ENCODE data around the gene TRIML2. TPM values are rescaled to one million over a fixed set of nuclear protein-coding genes. Genes with fewer than 3 reads are reported as not detected.

TRIML2 gene
- total and polyA plus RNA-seq, 9 of the 15 experiments (the other 6 are each of a cell fraction or from before 2014, with no cell fraction given): 0.03 to 0.16 TPM; not detected in 7

DNA sequence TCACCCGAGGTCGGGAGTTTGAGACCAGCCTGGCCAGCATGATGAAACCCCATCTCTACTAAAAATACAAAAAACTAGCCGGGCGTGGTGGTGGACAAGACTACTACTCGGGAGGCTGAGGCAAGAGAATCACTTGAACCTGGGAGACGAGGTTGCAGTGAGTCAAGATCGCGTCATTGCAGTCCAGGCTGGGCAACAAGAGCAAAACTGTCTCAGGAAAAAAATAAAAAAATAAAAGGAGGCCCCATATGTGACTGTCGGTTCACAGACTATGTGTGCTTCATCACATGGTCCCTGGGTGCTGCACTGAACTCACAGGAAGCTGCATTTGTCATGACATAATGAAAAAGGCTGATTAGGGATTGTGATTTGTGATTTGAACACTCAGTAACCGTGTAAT, 36.2 kb upstream of the TRIML2 start:
- Histone ChIP-seq H3K9me1 (ENCODE audit: control insufficient read depth, insufficient read depth, low read length) (no peaks in the 10 kb centered on the region), H3K79me2 (ENCODE audit: control insufficient read depth, insufficient read depth, low read length) (no peaks in the 10 kb centered on the region), H3K4me1 (replicated peaks in 1 of 2; ENCODE audit: control insufficient read depth in 2 of 2, insufficient read depth in 2 of 2, low read length in 2 of 2) (no peaks in the 10 kb centered on the region), H3K9ac (ENCODE audit: insufficient read depth in 1 of 2, low read depth in 2 of 2, low read length in 2 of 2) (no peak overlapping the region), H3K27ac (ENCODE audit: extremely low read depth, low read depth, low read length) (no peak overlapping the region), H4K20me1 (replicated peaks; ENCODE audit: control insufficient read depth, insufficient read depth, low read length) (no peaks in the 10 kb centered on the region), H3K9me3 (replicated peaks; ENCODE audit: control insufficient read depth, insufficient read depth, low read depth, low read length) (no peaks in the 10 kb centered on the region), H3K4me2 (ENCODE audit: insufficient read depth, low read length) (no peak overlapping the region), H2AFZ (ENCODE audit: low read depth, low read length) (no peak overlapping the region), H3K27me3 (ENCODE audit: control insufficient read depth in 2 of 2, insufficient read depth in 2 of 2, low read length in 2 of 2) (no peaks in the 10 kb centered on the region), H3K4me3 (no peak overlapping the region), H3K36me3 (ENCODE audit: control insufficient read depth, insufficient read depth, low read length) (no peaks in the 10 kb centered on the region)
- no TSS peak for BruUV-seq (replicated peaks)
- no peak for DNase-seq (ENCODE audit: extremely low read depth in 1 of 4, low spot score in 3 of 4)
- ChIA-PET POLR2A (no interaction called here), CTCF (ENCODE audit: low intra/inter-chr PET ratio) (no interaction called here)
- 1% methylated on average over 10 of the region's 10 CpGs for WGBS (ENCODE audit: insufficient coverage, low coverage, missing lambda C conversion rate)
- ATAC-seq: no peak
- in situ Hi-C loops (cut with MboI) (no loop called here), intact Hi-C loops (cut with micrococcal nuclease) (no loop called here)
- no peak for TF ChIP-seq ZNF165 (CRISPR knock-in tag; IDR thresholded peaks at IDR 0.05; ENCODE audit: borderline replicate concordance)
- TF ChIP-seq ZBTB34 (CRISPR knock-in tag; IDR thresholded peaks at IDR 0.05): no peak
- no peak for TF ChIP-seq LCOR (CRISPR knock-in tag; IDR thresholded peaks at IDR 0.05)
- FAIRE-seq: no peak

- Histone ChIP-seq H2AFZ (ENCODE audit: low read depth, low read length) (no peak overlapping the region), H3K4me3 (no peak overlapping the region), H3K9me1 (ENCODE audit: control insufficient read depth, insufficient read depth, low read length) (no peaks in the 10 kb centered on the region), H3K36me3 (ENCODE audit: control insufficient read depth, insufficient read depth, low read length) (no peaks in the 10 kb centered on the region), H3K27ac (ENCODE audit: extremely low read depth, low read depth, low read length) (no peak overlapping the region), H4K20me1 (replicated peaks; ENCODE audit: control insufficient read depth, insufficient read depth, low read length) (no peaks in the 10 kb centered on the region), H3K9me3 (replicated peaks; ENCODE audit: control insufficient read depth, insufficient read depth, low read depth, low read length) (no peaks in the 10 kb centered on the region), H3K9ac (ENCODE audit: insufficient read depth in 1 of 2, low read depth in 2 of 2, low read length in 2 of 2) (no peak overlapping the region), H3K4me2 (ENCODE audit: insufficient read depth, low read length) (no peak overlapping the region), H3K4me1 (replicated peaks in 1 of 2; ENCODE audit: control insufficient read depth in 2 of 2, insufficient read depth in 2 of 2, low read length in 2 of 2) (no peaks in the 10 kb centered on the region), H3K27me3 (ENCODE audit: control insufficient read depth in 2 of 2, insufficient read depth in 2 of 2, low read length in 2 of 2) (no peaks in the 10 kb centered on the region), H3K79me2 (ENCODE audit: control insufficient read depth, insufficient read depth, low read length) (no peaks in the 10 kb centered on the region)
- no peak for FAIRE-seq
- in situ Hi-C loops (cut with MboI) (no loop called here), intact Hi-C loops (cut with micrococcal nuclease) (no loop called here)
- POLR2A ChIA-PET: no interaction called here
- no peak for DNase-seq (ENCODE audit: extremely low read depth in 1 of 4, low spot score in 3 of 4)
- no TSS peak for BruUV-seq (replicated peaks)
- no peak for ATAC-seq
- CTCF ChIA-PET (ENCODE audit: low intra/inter-chr PET ratio): no interaction called here
- 2% methylated on average over 11 of the region's 11 CpGs for WGBS (ENCODE audit: insufficient coverage, low coverage, missing lambda C conversion rate)
- no peak for TF ChIP-seq MEIS2 (IDR thresholded peaks at IDR 0.05; ENCODE audit: partially characterized antibody)
- no peak for TF ChIP-seq ZNF398 (CRISPR knock-in tag; IDR thresholded peaks at IDR 0.05)
- no peak for TF ChIP-seq SUPT5H (IDR thresholded peaks at IDR 0.05)
- no peak for TF ChIP-seq SMAD1 (IDR thresholded peaks at IDR 0.05; ENCODE audit: low read depth, low read length, partially characterized antibody)
- TF ChIP-seq HOMEZ (CRISPR knock-in tag; IDR thresholded peaks at IDR 0.05): no peak
- no peak for TF ChIP-seq EP400 (IDR thresholded peaks at IDR 0.05)
- TF ChIP-seq KDM2B (CRISPR knock-in tag; IDR thresholded peaks at IDR 0.05): no peak
- TF ChIP-seq PHB (CRISPR knock-in tag; IDR thresholded peaks at IDR 0.05): no peak
- TF ChIP-seq ATF4 (CRISPR knock-in tag; IDR thresholded peaks at IDR 0.05): no peak
Observed at GRCh38 chr4:188143731-188144130, 34.3 kb upstream of the TRIML2 start.
